ENCODE measurements around the gene NAV1.

NAV1 gene

DNA sequence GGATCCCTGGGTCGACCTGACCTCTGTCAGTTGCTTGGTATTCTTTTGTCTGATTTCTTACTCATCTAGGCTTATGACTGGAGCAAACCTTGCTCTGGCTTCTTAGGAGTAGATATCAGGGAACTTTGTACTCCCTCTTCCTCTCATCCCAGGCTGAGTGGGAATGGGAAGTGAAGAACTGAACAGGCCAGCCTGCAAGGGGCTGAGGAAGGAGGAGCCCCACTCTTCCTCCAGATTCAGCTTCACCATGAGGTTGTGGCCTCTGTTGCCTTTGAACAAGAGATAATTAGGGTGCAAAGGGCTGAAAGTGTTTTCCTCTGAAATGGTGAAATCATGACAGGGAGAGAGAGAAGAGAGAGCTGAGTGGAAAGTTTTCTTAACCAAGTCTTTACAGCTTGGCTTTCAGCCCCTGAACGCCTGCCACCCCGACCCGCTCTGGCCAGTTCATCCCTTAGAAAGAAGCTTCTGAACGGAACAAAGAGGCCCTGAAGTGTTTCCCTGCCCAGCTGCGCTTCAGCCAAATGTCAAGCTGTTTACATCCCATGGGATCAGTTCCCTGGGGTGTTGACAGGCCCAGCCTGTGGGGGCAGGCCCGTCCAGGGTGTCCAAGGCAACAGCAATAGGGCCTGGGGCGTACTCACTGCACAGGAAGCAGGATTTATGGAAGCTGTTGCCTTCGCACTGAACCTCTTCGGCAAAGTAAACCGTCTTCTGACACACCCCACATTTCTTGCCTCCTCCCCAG is 43.2 kb upstream of the NAV1 start:
- no peak for DNase-seq (ENCODE audit: extremely low read depth, low read depth)
- TF ChIP-seq, protein P1, sequence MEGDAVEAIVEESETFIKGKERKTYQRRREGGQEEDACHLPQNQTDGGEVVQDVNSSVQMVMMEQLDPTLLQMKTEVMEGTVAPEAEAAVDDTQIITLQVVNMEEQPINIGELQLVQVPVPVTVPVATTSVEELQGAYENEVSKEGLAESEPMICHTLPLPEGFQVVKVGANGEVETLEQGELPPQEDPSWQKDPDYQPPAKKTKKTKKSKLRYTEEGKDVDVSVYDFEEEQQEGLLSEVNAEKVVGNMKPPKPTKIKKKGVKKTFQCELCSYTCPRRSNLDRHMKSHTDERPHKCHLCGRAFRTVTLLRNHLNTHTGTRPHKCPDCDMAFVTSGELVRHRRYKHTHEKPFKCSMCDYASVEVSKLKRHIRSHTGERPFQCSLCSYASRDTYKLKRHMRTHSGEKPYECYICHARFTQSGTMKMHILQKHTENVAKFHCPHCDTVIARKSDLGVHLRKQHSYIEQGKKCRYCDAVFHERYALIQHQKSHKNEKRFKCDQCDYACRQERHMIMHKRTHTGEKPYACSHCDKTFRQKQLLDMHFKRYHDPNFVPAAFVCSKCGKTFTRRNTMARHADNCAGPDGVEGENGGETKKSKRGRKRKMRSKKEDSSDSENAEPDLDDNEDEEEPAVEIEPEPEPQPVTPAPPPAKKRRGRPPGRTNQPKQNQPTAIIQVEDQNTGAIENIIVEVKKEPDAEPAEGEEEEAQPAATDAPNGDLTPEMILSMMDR (IDR thresholded peaks at IDR 0.05; ENCODE audit: low read depth, low read length): no peak

DNA sequence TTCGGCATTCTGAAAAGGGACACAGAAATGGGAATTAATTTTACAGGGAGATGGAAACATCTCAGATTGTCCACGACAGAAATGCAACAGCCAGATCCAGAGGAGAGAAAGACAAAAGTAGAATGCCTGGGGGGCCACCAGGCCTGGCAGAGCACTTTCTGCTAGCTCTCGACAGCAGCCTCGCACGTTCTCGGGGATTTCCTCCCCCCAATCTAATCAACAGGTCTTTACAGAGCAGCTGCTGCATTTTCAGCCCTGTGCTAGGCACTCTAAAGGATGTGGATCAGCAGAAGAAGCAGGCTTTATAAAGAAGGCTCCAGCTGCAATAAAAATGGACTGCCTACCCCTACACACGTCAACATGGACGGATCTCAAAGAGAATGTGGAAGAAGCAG is 42.6 kb upstream of the NAV1 start:
- TF ChIP-seq, protein P1 (IDR thresholded peaks at IDR 0.05; ENCODE audit: low read depth, low read length): no peak
- DNase-seq (ENCODE audit: extremely low read depth, low read depth): no peak

DNA sequence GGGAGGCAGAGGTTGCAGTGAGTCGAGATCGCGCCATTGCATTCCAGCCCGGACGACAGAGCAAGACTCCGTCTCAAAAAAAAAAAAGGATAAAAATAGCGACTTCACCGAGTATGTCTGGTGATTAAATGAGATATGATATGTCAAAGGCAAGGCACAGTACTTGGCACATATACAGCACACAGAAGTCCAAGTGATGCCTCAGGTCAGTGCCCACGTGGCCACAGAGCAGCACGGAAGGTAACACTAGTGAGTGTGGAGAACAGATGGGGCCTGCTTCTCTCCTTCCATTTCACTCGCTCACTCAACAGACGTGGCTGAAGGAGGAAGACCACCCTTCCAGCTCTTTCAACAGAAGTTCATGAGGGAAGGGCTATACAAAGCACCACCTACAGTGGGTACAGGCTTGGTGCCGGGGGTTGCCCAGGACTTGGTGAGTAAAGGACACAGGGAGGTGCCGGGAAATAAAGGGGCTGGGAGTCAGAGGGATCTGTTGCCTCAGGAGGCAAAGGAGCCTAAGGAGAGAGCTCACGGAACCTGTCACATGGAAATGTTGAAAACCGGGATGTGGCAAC is 40.9 kb upstream of the NAV1 start:
- TF ChIP-seq, protein P1 (IDR thresholded peaks at IDR 0.05; ENCODE audit: low read depth, low read length): no peak
- no peak for DNase-seq (ENCODE audit: extremely low read depth, low read depth)

DNA sequence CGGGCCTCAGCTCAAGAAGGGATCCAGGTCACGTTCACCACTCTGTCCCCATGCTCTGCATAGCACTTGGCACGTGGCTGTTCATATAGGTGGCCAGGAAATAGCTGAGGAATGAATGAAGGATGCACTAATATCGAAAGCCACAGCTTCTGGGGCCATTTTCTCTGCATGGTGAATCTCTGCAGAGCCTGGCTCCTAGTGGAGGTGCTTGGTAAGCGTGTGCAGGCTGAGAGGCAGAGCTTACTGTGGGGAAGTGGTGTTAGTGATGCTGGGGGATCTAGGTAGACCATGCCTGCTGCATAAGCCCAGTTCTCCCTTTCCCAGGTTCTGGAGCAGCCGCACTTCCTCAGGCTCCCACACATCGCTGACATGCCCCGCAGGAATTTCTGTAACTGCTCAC is 40.3 kb upstream of the NAV1 start:
- no peak for DNase-seq (ENCODE audit: extremely low read depth, low read depth)
- TF ChIP-seq, protein P1 (IDR thresholded peaks at IDR 0.05; ENCODE audit: low read depth, low read length): no peak

DNA sequence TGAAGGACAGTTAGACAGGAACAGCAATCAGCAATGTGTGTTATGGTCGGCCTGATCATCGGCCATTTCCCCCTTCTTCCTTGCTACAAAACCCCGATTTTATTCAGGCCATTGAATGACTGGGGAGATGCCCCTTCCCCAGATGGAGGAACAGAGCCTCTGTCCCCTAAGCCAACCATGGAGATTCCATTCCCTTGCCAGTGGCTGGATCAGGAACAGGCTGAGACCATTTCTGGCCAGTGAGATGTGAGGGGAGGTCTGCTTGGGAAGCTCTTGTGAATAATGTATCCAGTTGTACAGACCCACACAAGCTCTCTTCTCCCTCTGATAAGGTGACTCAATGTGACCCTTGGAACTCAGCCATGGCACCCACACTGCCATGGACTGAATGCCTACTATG is 39.7 kb upstream of the NAV1 start:
- TF ChIP-seq, protein P1 (IDR thresholded peaks at IDR 0.05; ENCODE audit: low read depth, low read length): no peak
- no peak for DNase-seq (ENCODE audit: extremely low read depth, low read depth)

DNA sequence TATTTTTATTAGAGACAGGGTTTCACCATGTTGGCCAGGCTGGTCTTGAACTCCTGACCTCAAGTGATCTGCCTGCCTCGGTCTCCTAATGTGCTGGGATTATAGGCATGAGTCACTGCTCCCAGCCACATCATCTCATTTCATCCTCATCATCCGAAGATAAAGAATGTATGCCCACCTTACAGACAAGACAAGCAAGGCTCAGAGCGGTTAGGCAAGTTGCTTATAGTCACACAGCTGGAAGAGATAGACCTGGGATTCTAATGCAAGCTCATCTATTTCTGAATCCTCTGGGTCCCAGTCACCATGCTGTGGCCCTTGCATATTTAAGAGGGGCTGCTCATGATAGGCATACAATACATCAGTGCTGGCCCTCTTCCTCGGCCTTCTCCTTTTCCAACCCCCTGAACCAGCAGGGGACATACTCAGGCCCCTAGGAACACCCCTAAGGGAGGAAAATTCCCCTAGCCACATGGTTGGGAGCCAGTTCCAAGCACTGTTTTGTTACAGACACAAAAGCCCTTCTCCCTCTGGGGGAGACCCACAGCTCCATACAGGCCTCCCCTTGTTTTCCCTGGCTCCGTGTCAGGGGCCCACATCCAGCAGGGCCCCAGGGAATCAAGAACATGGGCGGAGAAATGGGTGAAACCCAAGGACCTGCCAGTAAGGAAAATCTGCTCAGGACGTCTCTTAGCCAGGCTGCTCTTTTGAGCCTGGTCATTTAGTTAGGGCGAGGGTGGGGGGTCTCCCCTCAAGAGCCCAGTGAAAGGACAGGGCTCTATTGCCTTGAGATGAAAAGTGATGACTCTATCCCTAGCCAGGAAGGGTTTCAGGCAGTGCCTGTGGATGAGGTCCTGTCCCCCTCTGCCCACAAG is 38.9 kb upstream of the NAV1 start:
- no peak for DNase-seq (ENCODE audit: extremely low read depth, low read depth)
- TF ChIP-seq, protein P1 (IDR thresholded peaks at IDR 0.05; ENCODE audit: low read depth, low read length): no peak

DNA sequence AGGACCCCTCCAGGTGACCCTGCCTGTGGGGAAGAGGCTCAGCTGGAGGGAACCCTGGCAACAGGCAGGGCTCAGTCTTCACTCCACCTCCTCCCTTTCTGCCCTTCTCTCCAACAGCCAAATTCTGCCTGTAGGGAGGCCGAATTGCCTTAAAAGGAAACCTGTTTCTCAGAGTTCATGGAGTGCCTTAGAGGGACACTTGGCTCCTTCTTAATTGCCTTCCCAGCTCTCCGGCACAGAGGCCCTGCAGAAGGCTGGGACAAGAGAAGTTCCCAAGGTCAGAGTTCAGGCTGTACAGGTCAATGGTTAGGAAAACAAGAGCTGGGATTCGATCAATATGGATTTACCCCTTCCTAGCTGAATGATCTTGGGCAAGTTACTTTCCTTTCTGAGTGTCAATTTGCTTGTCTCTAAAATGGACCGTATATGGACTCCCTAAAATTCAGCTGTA is 38.2 kb upstream of the NAV1 start:
- no peak for DNase-seq (ENCODE audit: extremely low read depth, low read depth)
- TF ChIP-seq, protein P1 (IDR thresholded peaks at IDR 0.05; ENCODE audit: low read depth, low read length): no peak
